Keratinocyte (primary cell): ENCODE results near the gene MAP2K2. TPM values are rescaled to one million over a fixed set of nuclear protein-coding genes. Genes with fewer than 3 reads are reported as not detected.

Experiments
- DNase-seq: peaks from one replicate; pipeline ENCODE4 v3.0.0-alpha.2; 2011; ENCODE audit warnings: low read depth, missing footprints, low spot score
- FAIRE-seq: peaks from 2 replicates; lab custom pipeline; 2011; peaks lifted over from hg19 to GRCh38; lab: Jason Lieb, UNC
- H2AFZ ChIP-seq: 2 replicates; pipeline ENCODE4 v1.6.0; 2012; ENCODE audit warnings: low read length, control low read depth, inconsistent platforms; ENCODE audit not compliant: control insufficient read depth
- H3K27ac ChIP-seq: 2 replicates; pipeline ENCODE4 v1.5.1; 2011; ENCODE audit warnings: low read length; ENCODE audit not compliant: control insufficient read depth, insufficient read depth
- H3K27me3 ChIP-seq: 3 replicates; pipeline ENCODE4 v1.6.0; 2011; ENCODE audit warnings: low read length; ENCODE audit not compliant: control insufficient read depth, insufficient read depth; ENCODE audit errors: extremely low read depth
- H3K36me3 ChIP-seq, 2 experiments: 2 replicates in 1 of 2; 3 replicates in 1 of 2; pipeline ENCODE4 v1.5.1; 2011; ENCODE audit warnings: low read length in 2 of 2, mild to moderate bottlenecking in 1 of 2; ENCODE audit not compliant: control insufficient read depth in 2 of 2, insufficient read depth in 2 of 2; ENCODE audit errors: extremely low read depth in 1 of 2
- H3K4me1 ChIP-seq: 3 replicates; pipeline ENCODE4 v1.5.1; 2011; ENCODE audit warnings: low read length; ENCODE audit not compliant: control insufficient read depth, insufficient read depth; ENCODE audit errors: extremely low read depth
- H3K4me2 ChIP-seq: 3 replicates; pipeline ENCODE4 v1.6.0; 2011; ENCODE audit warnings: low read depth, low read length; ENCODE audit not compliant: control insufficient read depth, insufficient read depth; ENCODE audit errors: extremely low read depth
- H3K4me3 ChIP-seq, 3 experiments: fragments of 200-600 bp in 1 of 3; sonication (generic) in 1 of 3; 2 replicates in 2 of 3; 3 replicates in 1 of 3; pipeline ENCODE4 v1.5.1; 2011 to 2016; ENCODE audit warnings: low read length in 3 of 3, mild to moderate bottlenecking in 3 of 3, control low read depth in 2 of 3, inconsistent platforms in 1 of 3, low read depth in 1 of 3, mixed read lengths in 1 of 3, mixed run types in 1 of 3, moderate library complexity in 1 of 3; ENCODE audit not compliant: control insufficient read depth in 2 of 3, insufficient read depth in 2 of 3; ENCODE audit errors: extremely low read depth in 1 of 3
- H3K79me2 ChIP-seq: 2 replicates; pipeline ENCODE4 v1.6.0; 2012; ENCODE audit warnings: low read length; ENCODE audit not compliant: control insufficient read depth, insufficient read depth
- H3K9ac ChIP-seq: 3 replicates; pipeline ENCODE4 v1.6.0; 2011; ENCODE audit warnings: low read length; ENCODE audit not compliant: control insufficient read depth, insufficient read depth; ENCODE audit errors: extremely low read depth
- H3K9me1 ChIP-seq: 3 replicates; pipeline ENCODE4 v1.6.0; 2011; ENCODE audit warnings: low read length; ENCODE audit not compliant: control insufficient read depth, insufficient read depth; ENCODE audit errors: extremely low read depth
- H3K9me3 ChIP-seq: 2 replicates; pipeline ENCODE4 v1.5.1; 2012; ENCODE audit warnings: low read depth, low read length; ENCODE audit not compliant: control insufficient read depth
- H4K20me1 ChIP-seq: 3 replicates; pipeline ENCODE4 v1.6.0; 2011; ENCODE audit warnings: low read length; ENCODE audit not compliant: control insufficient read depth, insufficient read depth; ENCODE audit errors: extremely low read depth
- CTCF ChIP-seq, 3 experiments: IDR thresholded peaks in 1 of 3; conservative IDR thresholded peaks in 1 of 3; optimal IDR thresholded peaks in 1 of 3; 2 replicates in 2 of 3; 3 replicates in 1 of 3; pipeline versions ENCODE3 to v1.5.1; 2011; ENCODE audit warnings: low read length in 3 of 3, mild to moderate bottlenecking in 3 of 3, moderate library complexity in 2 of 3, control low read depth in 1 of 3, inconsistent platforms in 1 of 3; ENCODE audit not compliant: insufficient read depth in 2 of 3; ENCODE audit errors: extremely low read depth in 1 of 3
- EZH2 ChIP-seq: IDR thresholded peaks from one replicate; pipeline ENCODE4 v1.6.1; 2012; ENCODE audit warnings: inconsistent platforms, mild to moderate bottlenecking, low read length, moderate library complexity
- dilution Hi-C: fragments of 300-500 bp; cut with MboI; formaldehyde crosslinking; loops from one replicate; pipeline ENCODE4 v1.7.0; 2020; ENCODE audit warnings: low sequenced_read_pairs; ENCODE audit not compliant: extremely low pct_ligation_motif_present
- polyA plus RNA-seq, 5 experiments: library from polyadenylated mRNA; depleted of rRNA in 3 of 5; stranded (reverse) in 3 of 5; stranded (forward) in 1 of 5; unstranded in 1 of 5; fragments of >200 nt; gene quantifications; 1 replicate in 1 of 5; 2 replicates in 3 of 5; 3 replicates in 1 of 5; pipeline versions ENCODE4 v1.2.1 to v1.2.3, GENCODE V29; 2011 to 2012; ENCODE audit warnings: missing spikeins in 2 of 5, low read depth in 1 of 5, low replicate concordance in 1 of 5

The MAP2K2 gene
- polyA plus RNA-seq, 1 donor (not counting 4 experiments of a cell fraction or from before 2014, with no cell fraction given), result 61.8 TPM

GRCh38 chr19:4093643-4094175, 30.2 kb downstream of the MAP2K2 start:
- DNase-seq (no peak), FAIRE-seq (no peak)
- dilution Hi-C loops, result no loop called here
- H3K9me3 ChIP-seq, result no peaks in the 10 kb centered on the region
- H3K36me3 ChIP-seq, result peaks cover 8 to 37% of the 10 kb centered on the region in 2 experiments
- H3K9me1 ChIP-seq, result no peaks in the 10 kb centered on the region
- no peak overlapping the region for H3K9ac ChIP-seq
- no peak overlapping the region for H2AFZ ChIP-seq
- no peaks in the 10 kb centered on the region for H3K27me3 ChIP-seq
- no peaks in the 10 kb centered on the region for H4K20me1 ChIP-seq
- H3K27ac ChIP-seq, result no peak overlapping the region
- H3K79me2 ChIP-seq, result no peaks in the 10 kb centered on the region
- H3K4me2 ChIP-seq, result no peak overlapping the region
- no peak overlapping the region for H3K4me3 ChIP-seq
- no peaks in the 10 kb centered on the region for H3K4me1 ChIP-seq
- TF ChIP-seq CTCF (optimal IDR thresholded peaks at IDR 0.05 in 1 of 3, IDR thresholded peaks at IDR 0.05 in 1 of 3, conservative IDR thresholded peaks at IDR 0.05 in 1 of 3; ENCODE audit: extremely low read depth in 1 of 3, insufficient read depth in 2 of 3, low read length in 3 of 3) (no peak), EZH2 (no peak)

- dilution Hi-C loops, result no loop called here
These were observed 33.3 kb downstream of the MAP2K2 start for GRCh38 chr19:4090356-4091220.

More at GRCh38 chr19:4090356-4091220, 33.3 kb downstream of the MAP2K2 start:
- DNase-seq (no peak), FAIRE-seq (no peak)
- no peak overlapping the region for H3K27ac ChIP-seq
- H3K9ac ChIP-seq, result no peak overlapping the region
- no peaks in the 10 kb centered on the region for H3K9me1 ChIP-seq
- H3K4me3 ChIP-seq, result no peak overlapping the region
- TF ChIP-seq CTCF (optimal IDR thresholded peaks at IDR 0.05 in 1 of 3, IDR thresholded peaks at IDR 0.05 in 1 of 3, conservative IDR thresholded peaks at IDR 0.05 in 1 of 3; ENCODE audit: extremely low read depth in 1 of 3, insufficient read depth in 2 of 3, low read length in 3 of 3), result no peak
- no peak for TF ChIP-seq EZH2
- H3K27me3 ChIP-seq, result no peaks in the 10 kb centered on the region
- H4K20me1 ChIP-seq, result no peaks in the 10 kb centered on the region
- no peak overlapping the region for H2AFZ ChIP-seq
- no peak overlapping the region for H3K4me2 ChIP-seq
- H3K4me1 ChIP-seq, result no peaks in the 10 kb centered on the region
- H3K36me3 ChIP-seq, result peaks cover 0 to 28% of the 10 kb centered on the region in 2 experiments
- H3K9me3 ChIP-seq, result no peaks in the 10 kb centered on the region
- H3K79me2 ChIP-seq, result no peaks in the 10 kb centered on the region
